ENCODE data around the gene HMMR.

GRCh38 chr5:163436515-163436914 lies 23.9 kb upstream of the HMMR start:
- TF ChIP-seq, protein P1, sequence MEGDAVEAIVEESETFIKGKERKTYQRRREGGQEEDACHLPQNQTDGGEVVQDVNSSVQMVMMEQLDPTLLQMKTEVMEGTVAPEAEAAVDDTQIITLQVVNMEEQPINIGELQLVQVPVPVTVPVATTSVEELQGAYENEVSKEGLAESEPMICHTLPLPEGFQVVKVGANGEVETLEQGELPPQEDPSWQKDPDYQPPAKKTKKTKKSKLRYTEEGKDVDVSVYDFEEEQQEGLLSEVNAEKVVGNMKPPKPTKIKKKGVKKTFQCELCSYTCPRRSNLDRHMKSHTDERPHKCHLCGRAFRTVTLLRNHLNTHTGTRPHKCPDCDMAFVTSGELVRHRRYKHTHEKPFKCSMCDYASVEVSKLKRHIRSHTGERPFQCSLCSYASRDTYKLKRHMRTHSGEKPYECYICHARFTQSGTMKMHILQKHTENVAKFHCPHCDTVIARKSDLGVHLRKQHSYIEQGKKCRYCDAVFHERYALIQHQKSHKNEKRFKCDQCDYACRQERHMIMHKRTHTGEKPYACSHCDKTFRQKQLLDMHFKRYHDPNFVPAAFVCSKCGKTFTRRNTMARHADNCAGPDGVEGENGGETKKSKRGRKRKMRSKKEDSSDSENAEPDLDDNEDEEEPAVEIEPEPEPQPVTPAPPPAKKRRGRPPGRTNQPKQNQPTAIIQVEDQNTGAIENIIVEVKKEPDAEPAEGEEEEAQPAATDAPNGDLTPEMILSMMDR (IDR thresholded peaks at IDR 0.05) = no peak
- TF ChIP-seq ZFX (IDR thresholded peaks at IDR 0.05; ENCODE audit: borderline replicate concordance) = no peak

Data from 22Rv1 (cell line).